HL-60/S4 treated with retinoic acid at 250 ng/mL for 4 days and 3 days (cell line): ENCODE measurements around the gene CYP3A7.
"Not testable (repeated sequence)": the region's sequence is repeated elsewhere in the genome, so short reads cannot be mapped to it uniquely, and the experiment has no call there.

Experiments
- in situ Hi-C: fragments of 300-500 bp; cut with MboI; formaldehyde crosslinking; loops from 2 replicates; pipeline ENCODE4 v1.7.0; 2022; ENCODE audit warnings: low sequenced_read_pairs

Gene CYP3A7

DNA sequence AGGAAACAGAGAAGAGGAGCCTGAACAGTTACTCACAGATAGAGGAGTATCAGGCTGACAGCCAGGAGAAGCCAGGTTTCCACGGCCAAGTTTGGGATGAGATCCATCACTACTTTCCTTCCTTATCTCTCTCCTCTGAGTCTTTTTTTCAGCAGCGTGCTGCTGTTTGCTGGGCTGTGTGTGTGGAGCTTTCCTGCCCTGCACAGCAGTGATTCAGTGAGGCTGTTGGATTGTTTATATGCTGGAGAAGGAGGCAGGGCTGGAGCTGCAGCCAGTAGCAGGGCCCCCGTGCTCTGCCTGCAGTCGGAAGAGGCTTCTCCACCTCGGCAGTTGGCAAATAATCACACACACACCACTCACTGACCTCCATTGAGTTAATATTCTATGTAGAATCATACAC lies at the start of gene CYP3A7:
Gene CYP3A7, minus strand, starts transcription at position 210 of the 400 bp plus-strand sequence. Its CDS starts 103 bp downstream, at position 107.
- in situ Hi-C loops = no loop called here

DNA sequence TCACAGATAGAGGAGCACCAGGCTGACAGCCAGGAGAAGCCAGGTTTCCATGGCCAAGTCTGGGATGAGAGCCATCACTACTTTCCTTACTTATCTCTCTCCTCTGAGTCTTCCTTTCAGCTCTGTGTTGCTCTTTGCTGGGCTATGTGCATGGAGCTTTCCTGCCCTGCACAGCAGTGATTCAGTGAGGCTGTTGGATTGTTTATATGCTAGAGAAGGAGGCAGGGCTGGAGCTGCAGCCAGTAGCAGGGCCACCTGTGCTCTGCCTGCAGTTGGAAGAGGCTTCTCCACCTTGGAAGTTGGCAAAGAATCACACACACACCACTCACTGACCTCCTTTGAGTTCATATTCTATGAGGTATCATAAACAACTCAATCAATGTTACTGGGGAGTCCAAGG lies 49.0 kb upstream of the CYP3A7 start, which contains the start of gene CYP3A4:
Gene CYP3A4, minus strand, starts transcription at position 178 of the 400 bp plus-strand sequence. Its CDS starts 103 bp downstream, at position 75.
- in situ Hi-C loops = no loop called here

DNA sequence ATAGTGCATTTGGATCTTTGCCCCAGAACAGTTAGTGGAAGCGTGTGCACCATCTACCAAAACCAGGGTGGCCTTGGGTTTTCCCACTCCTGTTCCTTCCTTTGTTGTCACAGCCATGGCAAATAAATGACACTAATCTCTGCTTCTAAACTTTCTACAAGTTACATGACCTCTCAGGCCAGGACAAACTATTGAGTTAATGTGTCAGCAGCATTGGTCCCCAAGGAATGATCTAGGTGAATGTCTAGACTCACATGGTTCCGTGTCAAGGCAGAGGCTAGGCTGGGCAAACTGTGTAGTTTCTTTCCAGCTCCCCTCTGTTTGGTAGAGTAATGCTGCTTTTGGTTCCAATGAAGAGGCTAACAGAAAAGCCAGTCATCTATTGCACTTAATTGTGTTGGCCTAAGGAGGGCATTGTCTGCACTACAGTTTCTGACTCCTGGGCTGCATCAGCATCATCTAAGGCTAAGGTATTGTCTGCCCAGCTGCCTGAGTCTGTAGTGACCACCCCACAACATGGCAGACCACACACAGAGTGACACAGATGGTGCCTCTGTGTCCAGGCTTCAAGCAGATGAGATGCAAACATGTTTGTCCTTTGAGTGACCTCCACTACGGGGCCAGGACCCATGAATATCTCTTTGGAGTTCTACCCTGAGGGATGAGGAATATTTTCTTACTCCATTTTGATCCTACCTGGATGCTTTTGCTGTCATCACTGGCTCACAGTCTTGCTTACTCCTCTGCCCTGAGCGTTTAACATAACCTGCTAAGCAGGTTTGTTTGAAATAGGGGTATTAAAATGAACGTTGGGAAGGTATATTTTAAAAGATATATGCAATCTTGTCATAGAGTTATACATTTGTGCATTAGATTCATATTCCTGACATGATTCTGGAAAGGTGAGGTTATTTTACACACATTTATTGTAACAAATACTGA lies 47.3 kb upstream of the CYP3A7 start:
- in situ Hi-C loops = no loop called here

DNA sequence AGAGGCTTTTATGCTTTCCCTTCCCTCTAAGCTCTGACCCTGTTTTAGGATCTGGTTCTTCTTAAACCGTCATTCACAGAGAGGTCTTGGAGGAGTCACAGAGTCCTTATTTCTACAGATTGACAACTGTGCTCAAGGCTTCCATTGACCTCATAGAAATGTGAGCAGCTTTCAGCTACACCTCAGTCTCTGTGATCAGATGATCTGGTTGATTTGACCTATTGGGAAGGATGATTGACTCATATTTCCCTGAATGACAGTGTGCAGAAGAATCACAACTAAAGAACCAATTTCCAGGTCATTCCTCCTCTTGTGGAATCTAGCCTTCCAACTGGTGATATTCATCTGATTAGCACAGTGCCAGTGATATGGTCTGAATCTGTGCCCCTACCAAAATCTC lies 45.6 kb upstream of the CYP3A7 start:
- in situ Hi-C loops = no loop called here

DNA sequence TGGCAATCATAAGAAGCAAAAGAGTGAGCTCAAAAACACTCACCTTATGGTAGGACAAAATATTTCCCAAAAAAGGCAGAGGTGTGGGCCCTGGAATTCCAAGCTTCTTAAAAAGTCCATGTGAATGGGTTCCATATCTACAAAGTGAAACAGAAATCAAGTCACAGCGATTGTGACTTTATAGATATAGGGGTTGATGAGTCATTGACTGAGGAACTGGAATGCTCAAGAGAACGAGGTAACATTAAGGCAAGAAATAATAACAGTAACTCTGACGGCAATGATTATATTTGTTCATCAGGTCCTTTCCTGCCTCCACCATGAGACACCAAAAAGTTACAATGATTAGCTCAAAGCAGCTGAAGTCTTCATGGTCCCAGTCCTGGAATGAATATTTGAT lies 45.0 kb upstream of the CYP3A7 start:
- in situ Hi-C loops = no loop called here

DNA sequence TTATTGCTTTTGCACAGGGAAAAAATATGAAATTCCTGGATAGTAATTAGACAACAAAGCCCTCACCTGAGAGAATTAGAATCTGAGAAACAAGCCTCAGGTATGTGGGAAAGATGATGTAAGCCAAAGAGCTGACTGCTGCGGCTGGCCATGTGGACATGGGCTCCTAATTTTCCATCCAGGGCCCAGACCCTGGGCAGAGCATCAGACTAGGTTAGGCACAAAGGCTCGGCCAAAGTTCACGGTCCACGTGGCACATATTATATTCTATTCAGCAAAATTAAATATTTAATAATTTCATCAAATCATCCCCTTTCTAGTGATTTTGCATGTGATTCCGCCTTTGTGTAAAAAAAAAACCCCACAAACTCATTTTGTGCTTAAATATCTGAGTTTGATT lies 43.9 kb upstream of the CYP3A7 start:
- in situ Hi-C loops = no loop called here

DNA sequence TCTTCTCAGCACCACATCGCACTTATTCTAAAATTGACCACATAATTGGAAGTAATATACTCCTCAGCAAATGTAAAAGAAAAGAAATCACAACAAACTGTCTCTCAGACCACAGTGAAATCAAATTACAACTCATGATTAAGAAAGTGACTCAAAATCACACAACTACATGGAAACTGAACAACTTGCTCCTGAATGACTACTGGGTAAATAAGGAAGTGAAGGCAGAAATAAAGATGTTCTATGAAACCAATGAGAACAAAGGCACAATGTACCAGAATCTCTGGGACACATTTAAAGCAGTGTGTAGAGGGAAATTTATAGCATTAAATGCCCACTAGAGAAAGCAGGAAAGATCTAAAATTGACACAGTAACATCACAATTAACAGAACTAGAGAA lies 38.4 kb upstream of the CYP3A7 start:
- in situ Hi-C loops = not testable (repeated sequence)

DNA sequence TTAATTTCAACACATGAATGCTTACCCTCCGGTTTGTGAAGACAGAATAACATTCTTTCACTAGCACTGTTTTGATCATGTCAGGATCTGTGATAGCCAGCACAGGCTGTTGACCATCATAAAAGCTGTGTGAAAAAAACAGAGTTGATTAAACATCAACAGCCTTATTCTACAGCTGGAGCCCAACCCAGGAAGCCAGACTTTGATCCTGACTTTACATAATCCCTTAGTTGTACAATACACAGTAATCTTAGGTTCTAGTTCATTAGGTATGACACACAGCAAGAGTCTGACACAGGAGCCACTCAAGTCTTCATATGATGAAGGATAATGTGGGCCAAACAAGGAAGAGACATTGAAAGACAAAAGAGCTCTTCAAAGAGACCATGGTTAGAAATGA lies 37.6 kb upstream of the CYP3A7 start:
- in situ Hi-C loops = no loop called here

DNA sequence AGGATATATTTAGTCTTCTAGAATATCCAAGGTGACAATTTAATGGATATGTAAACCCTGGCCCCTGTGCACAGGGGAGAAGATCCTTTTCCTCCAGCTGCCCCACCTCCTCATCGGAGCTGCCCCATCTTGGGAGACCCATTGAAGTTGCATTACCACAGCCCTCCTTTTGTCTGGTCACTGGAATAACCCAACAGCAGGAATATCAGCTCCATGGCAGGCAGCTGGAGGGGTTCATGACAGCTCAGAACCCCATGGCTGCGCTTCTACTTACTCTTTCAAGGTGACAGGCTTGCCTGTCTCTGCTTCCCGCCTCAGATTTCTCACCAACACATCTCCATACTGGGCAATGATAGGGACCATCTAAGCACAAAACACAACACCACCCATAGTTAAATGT lies 34.5 kb upstream of the CYP3A7 start:
- in situ Hi-C loops = not testable (repeated sequence)

DNA sequence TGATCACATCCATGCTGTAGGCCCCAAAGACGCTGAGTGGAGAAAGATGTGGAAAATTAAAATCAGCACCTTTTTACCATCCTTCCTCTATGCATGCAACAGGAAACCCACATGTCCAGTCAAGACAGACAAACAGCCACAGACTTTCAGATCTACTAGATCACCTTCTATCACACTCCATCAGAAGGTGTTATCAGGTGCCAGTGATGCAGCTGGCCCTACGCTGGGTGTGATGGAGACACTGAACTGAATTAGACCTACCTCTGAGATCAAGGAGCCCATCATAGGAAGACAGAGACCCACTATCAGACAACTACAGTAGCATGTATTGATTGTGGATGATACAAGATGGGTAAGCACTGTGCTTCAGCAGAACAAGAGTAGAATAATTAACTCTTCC lies 33.5 kb upstream of the CYP3A7 start:
- in situ Hi-C loops = no loop called here

DNA sequence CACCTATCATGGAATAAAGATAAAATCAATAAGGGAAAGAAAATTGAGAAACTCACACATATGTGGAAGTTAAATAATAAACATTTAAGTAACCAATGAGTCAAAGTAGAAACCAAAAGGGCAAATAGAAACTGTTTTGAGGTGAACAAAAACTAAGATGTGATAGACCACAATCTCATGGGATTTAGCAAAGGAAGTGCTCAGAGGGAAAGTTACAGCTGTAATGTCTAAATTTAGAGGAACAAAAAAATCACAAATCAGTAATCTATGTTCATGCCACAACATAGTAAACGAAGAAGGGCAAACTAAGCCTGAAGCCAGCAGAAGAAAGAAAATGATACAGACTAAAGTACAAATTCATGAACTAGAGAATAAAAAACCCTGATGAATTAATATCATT lies 32.7 kb upstream of the CYP3A7 start:
- in situ Hi-C loops = no loop called here

DNA sequence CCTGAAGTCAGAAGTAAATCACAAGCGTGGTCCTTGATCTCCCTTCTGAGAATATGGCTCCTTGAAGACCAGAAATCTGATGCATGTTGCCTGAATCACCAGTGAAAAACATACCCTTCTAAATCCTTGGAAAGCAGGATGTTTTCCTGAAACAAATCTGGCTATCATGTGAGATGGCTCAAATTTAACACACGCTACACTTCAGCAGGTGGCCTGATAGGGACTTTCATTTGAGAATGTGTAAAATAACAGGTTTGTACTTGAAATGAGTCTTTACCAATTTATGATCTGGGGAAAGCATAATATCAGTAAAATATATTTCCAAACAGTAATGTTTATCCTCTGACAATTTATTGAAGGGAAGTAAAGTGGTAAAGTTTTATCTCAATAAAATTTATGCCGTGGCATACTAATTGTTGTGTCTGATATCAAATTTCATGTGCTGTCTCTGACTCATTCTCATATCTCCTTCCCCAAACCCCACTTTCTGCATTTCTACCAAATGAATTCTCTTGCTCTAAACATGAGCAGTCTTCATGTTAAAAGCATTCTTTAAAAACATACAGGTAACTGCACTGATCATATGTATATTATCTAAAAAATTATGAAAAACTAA lies 31.6 kb upstream of the CYP3A7 start:
- in situ Hi-C loops = no loop called here

DNA sequence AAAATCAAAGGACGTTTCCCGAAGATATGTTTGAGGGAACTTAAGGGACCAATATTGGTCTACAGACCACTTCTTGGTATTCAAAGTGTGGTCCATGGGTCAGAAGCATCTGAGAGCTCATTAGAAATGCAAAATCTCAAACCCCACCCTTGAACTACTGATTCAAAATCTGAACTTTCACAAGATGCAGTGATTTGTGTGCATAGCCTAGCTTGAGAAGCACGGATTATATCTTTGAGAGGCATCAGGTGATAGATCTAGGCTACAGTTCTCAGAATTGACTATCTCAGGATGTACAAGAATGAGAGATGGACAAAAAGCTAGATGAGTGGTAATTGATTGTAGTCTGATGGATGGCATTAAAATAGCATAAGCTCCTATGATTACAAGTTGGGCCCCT lies 29.5 kb upstream of the CYP3A7 start:
- in situ Hi-C loops = no loop called here

DNA sequence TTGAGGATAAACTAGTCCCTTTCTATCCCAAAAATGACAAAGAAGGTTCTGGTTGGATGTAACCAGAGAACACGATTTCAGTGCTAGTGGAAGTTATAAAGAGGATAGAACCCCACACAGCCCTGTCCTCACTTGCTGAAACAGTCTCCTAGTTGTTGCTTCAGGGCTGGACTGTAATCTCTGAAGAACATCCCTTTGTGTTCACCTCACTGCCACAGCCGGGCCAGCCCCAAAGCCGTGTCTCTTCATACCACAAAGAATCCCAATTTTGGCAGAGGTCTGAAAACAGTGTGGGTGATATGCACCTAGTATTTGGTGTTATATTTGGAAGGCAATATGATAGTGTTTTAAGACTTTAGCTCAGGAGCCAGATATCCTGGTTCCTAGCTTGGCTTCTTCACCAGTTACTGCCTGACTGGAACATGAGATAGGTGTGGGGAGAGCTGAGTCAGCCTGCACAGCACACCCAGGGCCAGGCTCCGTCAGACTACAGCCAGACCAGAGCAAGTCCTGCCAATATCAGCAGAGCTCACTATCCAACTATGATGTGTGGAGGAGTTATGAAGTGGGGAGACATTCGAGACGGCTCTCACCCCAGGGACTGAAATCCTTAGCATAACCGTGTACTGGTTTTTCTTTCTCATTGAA lies 27.8 kb upstream of the CYP3A7 start:
- in situ Hi-C loops = no loop called here

DNA sequence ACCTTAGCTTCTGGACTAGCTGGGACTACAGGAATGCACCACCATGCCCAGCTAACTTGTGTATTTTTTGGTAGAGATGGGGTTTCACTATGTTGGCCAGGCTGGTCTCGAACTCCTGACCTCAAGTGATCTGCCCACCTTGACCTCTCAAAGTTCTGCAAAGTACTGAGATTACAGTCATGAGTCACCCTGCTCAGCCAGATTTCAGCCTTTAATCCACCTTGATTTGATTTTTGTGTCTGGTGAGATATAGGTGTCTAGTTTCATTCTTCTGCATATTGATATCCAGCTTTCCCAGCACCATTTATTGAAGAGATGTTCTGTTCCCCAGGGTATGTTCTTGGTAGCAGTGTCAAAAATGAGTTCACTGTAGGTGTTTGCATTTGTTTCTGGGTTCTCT lies 20.1 kb upstream of the CYP3A7 start:
- in situ Hi-C loops = no loop called here

DNA sequence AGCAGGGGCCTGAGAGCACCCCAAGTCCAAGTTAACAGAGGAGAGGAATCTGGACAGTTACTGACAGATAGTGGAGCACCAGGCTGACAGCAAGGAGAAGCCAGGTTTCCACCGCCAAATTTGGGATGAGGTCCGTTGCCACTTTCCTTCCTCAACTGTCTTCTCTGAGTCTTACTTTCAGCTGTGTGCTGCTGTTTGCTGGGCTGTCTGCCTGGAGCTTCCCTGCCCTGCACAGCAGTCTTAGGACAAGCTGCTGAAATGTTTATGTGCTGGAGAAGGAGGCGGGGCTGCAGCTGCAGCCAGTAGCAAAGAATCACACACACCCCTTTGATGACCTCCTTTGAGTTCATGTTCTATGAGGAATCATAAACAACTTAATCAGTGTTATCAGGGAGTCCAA lies 17.4 kb upstream of the CYP3A7 start:
- in situ Hi-C loops = no loop called here

DNA sequence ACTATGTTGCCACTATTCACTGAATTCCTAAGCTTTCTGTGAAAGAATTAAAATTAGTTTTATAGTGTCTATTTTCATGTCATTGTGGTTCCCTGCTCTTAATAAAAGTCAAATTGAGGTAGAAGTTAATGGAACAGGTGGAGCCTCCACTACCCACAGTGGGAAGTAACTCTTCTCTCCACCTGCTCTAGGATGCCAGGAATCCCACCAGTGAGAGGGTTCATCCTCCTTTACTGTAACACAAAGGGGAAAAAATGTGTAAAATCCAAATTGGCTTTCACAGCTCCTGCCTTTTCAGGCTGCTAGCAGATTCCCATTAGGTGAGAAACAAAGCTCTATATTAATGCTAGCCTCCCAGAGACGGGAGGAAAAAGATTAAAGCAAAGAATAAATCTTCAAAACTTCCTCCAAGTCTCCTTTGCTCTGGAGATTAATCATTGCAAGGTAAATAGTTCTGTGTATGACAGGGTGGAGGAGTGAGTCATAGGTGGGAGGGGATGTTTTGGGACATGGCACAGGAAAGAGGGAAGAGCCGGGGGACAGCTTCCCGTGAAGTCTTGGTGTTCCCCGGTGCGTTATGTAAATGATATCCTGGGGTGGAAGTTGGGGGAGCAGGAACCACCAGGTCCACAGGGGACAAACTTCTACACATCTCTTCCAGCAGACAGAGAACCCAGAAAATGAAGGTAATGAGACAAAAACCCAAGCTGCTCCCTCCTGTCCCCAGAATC lies 16.5 kb upstream of the CYP3A7 start:
- in situ Hi-C loops = not testable (repeated sequence)

DNA sequence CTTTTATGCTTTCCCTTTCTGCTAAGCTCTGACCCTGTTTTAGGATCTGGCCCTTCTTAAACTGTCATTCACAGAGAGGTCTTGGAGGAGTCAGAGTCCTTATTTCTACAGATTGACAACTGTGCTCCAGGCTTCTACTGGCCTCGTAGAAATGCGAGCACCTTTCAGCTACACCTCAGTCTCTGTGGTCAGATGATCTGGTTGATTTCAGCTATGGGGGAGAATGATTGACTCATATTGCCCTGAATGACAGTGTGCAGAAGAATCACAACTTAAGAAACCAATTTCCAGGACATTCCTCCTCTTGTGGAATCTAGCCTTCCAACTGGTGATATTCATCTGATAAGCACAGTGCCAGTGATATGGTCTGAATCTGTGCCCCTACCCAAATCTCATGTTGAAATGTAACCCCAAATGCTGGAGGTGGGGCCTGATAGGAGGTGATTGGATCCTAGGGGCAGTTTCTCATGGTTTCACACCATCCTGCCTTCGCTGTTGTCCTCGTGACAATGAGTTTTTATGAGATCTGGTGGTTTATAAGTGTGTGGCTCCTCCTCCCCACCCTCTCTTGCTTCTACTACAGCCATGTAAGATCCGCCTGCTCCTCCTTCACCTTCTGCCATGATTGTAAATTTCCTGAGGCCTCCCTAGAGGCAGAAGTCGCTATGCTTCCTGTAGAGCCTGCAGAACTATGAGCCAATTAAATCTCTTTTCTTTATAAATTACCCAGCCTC lies 14.0 kb upstream of the CYP3A7 start:
- in situ Hi-C loops = no loop called here

DNA sequence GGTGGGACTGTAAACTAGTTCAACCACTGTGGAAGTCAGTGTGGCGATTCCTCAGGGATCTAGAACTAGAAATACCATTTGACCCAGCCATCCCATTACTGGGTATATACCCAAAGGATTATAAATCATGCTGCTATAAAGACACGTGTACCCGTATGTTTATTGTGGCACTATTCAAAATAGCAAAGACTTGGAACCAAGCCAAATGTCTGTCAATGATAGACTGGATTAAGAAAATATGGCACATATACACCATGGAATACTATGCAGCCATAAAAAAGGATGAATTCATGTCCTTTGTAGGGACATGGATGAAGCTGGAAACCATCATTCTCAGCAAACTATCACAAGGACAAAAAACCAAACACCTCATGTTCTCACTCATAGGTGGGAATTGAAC lies 11.9 kb upstream of the CYP3A7 start:
- in situ Hi-C loops = not testable (repeated sequence)

DNA sequence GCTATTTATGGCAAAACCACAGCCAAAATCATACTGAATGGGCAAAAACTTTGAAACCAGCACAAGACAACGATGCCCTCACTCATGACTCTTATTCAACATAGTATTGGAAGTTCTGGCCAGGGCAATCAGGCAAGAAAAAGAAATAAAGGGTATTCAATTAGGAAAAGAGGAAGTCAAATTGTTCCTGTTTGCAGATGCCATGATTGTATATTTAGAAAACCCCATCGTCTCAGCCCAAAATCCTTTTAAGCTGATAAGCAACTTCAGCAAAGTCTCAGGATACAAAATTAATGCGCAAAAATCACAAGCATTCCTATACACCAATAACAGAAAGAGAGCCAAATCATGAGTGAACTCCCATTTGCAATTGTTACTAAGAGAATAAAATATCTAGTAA lies 10.4 kb upstream of the CYP3A7 start:
- in situ Hi-C loops = not testable (repeated sequence)
